HepG2 (cell line): ENCODE data around the gene PLXNB2. TPM values are rescaled to one million over a fixed set of nuclear protein-coding genes. Genes with fewer than 3 reads are reported as not detected.
A peak's percentile ranks its signal among the peaks of the same experiment; 100 is the strongest.

Source experiments
- ATAC-seq: fragments of 200-7000 bp; cut with Tn5 transposase; 3 replicates; pipeline ENCODE4 v1.9.1; 2020; ENCODE audit warnings: mild to moderate bottlenecking, moderate library complexity
- BruUV-seq: library from RNA; stranded (reverse); fragments of 400-500 nt; replicated peaks from 2 replicates; lab custom pipeline; 2021; lab: Mats Ljungman, UMichigan
- CTCF ChIA-PET: fragments of 300-600 bp; formaldehyde crosslinking; extraction: SDS; loops from one replicate; lab custom pipeline; 2021; ENCODE audit warnings: low total read pairs, inconsistent platforms, low intra/inter-chr PET ratio; lab: Yijun Ruan, JAX
- POLR2A ChIA-PET: fragments of 350-600 bp; sonication (Branson Sonifier 250); formaldehyde crosslinking; loops from one replicate; lab custom pipeline; 2020; ENCODE audit warnings: antibody characterized with exemption, inconsistent platforms; lab: Yijun Ruan, JAX
- DNase-seq: peaks from one replicate; pipeline ENCODE4 v3.0.0-alpha.2; 2015; ENCODE audit warnings: low spot score
- FAIRE-seq: peaks from 3 replicates; lab custom pipeline; 2011; peaks lifted over from hg19 to GRCh38; lab: Jason Lieb, UNC
- H2AFZ ChIP-seq: one replicate; pipeline ENCODE4 v1.6.1; 2011; ENCODE audit warnings: low read length, inconsistent platforms
- H3K27ac ChIP-seq: fragments of 300-600 bp; 3 replicates; pipeline ENCODE4 v1.8.0; 2011; ENCODE audit warnings: mixed run types, mild to moderate bottlenecking, mixed read lengths, low read length, inconsistent platforms; ENCODE audit not compliant: insufficient read depth; ENCODE audit errors: extremely low read length
- H3K27me3 ChIP-seq, 2 experiments: fragments of 200-600 bp in 1 of 2; 2 replicates in 1 of 2; 3 replicates in 1 of 2; pipeline versions ENCODE4 v1.6.0 to v1.8.0; 2011; ENCODE audit warnings: low read length in 2 of 2, mild to moderate bottlenecking in 2 of 2, moderate library complexity in 2 of 2, inconsistent platforms in 1 of 2; ENCODE audit not compliant: insufficient read depth in 2 of 2, control insufficient read depth in 1 of 2
- H3K36me3 ChIP-seq, 2 experiments: fragments of 200-600 bp in 1 of 2; replicated peaks in 1 of 2; 2 replicates in 1 of 2; 3 replicates in 1 of 2; pipeline versions ENCODE4 v1.5.1 to v1.8.0; 2011; ENCODE audit warnings: low read length in 2 of 2, inconsistent platforms in 1 of 2; ENCODE audit not compliant: insufficient read depth in 2 of 2, control insufficient read depth in 1 of 2
- H3K4me1 ChIP-seq: 2 replicates; pipeline ENCODE4 v1.5.1; 2012; ENCODE audit warnings: low read length, inconsistent platforms; ENCODE audit not compliant: insufficient read depth
- H3K4me2 ChIP-seq: 2 replicates; pipeline ENCODE4 v1.6.0; 2011; ENCODE audit warnings: low read depth, low read length, inconsistent platforms
- H3K4me3 ChIP-seq, 3 experiments: fragments of 200-600 bp in 1 of 3; sonication (generic), shearing (Covaris generic) in 1 of 3; replicated peaks in 1 of 3; 2 replicates each; pipeline ENCODE4 v1.5.1; 2011 to 2016; ENCODE audit warnings: low read length in 3 of 3, inconsistent platforms in 2 of 3, low read depth in 2 of 3, mild to moderate bottlenecking in 2 of 3, control low read depth in 1 of 3, mixed read lengths in 1 of 3; ENCODE audit not compliant: insufficient read depth in 1 of 3
- H3K79me2 ChIP-seq: one replicate; pipeline ENCODE4 v1.6.1; 2011; ENCODE audit warnings: low read length, inconsistent platforms; ENCODE audit not compliant: insufficient read depth
- H3K9ac ChIP-seq: 2 replicates; pipeline ENCODE4 v1.6.0; 2011; ENCODE audit warnings: mild to moderate bottlenecking, low read depth, low read length, inconsistent platforms; ENCODE audit not compliant: insufficient read depth
- H3K9me3 ChIP-seq: 2 replicates; pipeline ENCODE4 v1.5.1; 2012; ENCODE audit warnings: mild to moderate bottlenecking, low read length
- H4K20me1 ChIP-seq: 2 replicates; pipeline ENCODE4 v1.6.0; 2011; ENCODE audit warnings: inconsistent platforms, mild to moderate bottlenecking, low read length, moderate library complexity; ENCODE audit not compliant: insufficient read depth
- CENPX ChIP-seq: sonication (generic); formaldehyde crosslinking; IDR thresholded peaks from 2 replicates; pipeline ENCODE4 v1.9.0; 2021; ENCODE audit warnings: mild to moderate bottlenecking, missing genetic modification reagents, moderate library complexity
- MLLT10 ChIP-seq: sonication (generic); formaldehyde crosslinking; IDR thresholded peaks from 2 replicates; pipeline ENCODE4 v1.4.0; 2020; ENCODE audit warnings: missing genetic modification reagents
- RBFOX2 ChIP-seq: fragments of 200-400 bp; formaldehyde crosslinking; IDR thresholded peaks from 2 replicates; pipeline ENCODE4 v1.6.1; 2017; ENCODE audit warnings: low read depth, mild to moderate bottlenecking, low read length
- ZBTB38 ChIP-seq: sonication (generic); formaldehyde crosslinking; IDR thresholded peaks from 2 replicates; pipeline ENCODE4 v1.5.1; 2020; ENCODE audit warnings: mild to moderate bottlenecking, missing genetic modification reagents
- ZBTB42 ChIP-seq: sonication (generic); formaldehyde crosslinking; IDR thresholded peaks from 2 replicates; pipeline ENCODE4 v1.5.0; 2020; ENCODE audit warnings: mild to moderate bottlenecking, missing genetic modification reagents
- ZC3H13 ChIP-seq: sonication (generic); formaldehyde crosslinking; IDR thresholded peaks from 2 replicates; pipeline ENCODE4 v1.8.1; 2023; ENCODE audit warnings: mild to moderate bottlenecking, missing genetic modification reagents, moderate library complexity
- ZNF567 ChIP-seq: sonication (generic); formaldehyde crosslinking; IDR thresholded peaks from 2 replicates; pipeline ENCODE4 v1.8.1; 2023; ENCODE audit warnings: mild to moderate bottlenecking, missing genetic modification reagents, borderline replicate concordance
- ZNF678 ChIP-seq: sonication (generic); formaldehyde crosslinking; IDR thresholded peaks from 2 replicates; pipeline ENCODE4 v1.4.0; 2020; ENCODE audit warnings: mild to moderate bottlenecking, missing genetic modification reagents
- WGBS: methylation state at CpG from one replicate; pipeline ENCODE4 v1.1.6; 2017; ENCODE audit warnings: low lambda C conversion rate; 5-methylcytosine and 5-hydroxymethylcytosine counted together
- in situ Hi-C: cut with HindIII; loops from 2 replicates; pipeline ENCODE4 v1.10.0; 2017; ENCODE audit warnings: low pct_unique_long_range_greater_than_20kb; ENCODE audit not compliant: extremely low pct_ligation_motif_present
- intact Hi-C: fragments of 100-400 bp; cut with micrococcal nuclease; formaldehyde crosslinking; loops from one replicate; pipeline ENCODE4 v1.10.0; 2022; ENCODE audit not compliant: unreplicated experiment
- polyA plus RNA-seq, 8 experiments: library from polyadenylated mRNA; depleted of rRNA in 3 of 8; stranded (reverse) in 7 of 8; unstranded in 1 of 8; fragments of >200 nt; fragmentation: Illumina TruSeq in 4 of 8; extraction: Trizol in 4 of 8; gene quantifications; 2 replicates each; pipeline versions ENCODE4 v1.2.1 to v1.2.3, GENCODE V29; 2011 to 2016; ENCODE audit warnings: low read depth in 4 of 8, missing spikeins in 1 of 8, mixed read lengths in 1 of 8; ENCODE audit not compliant: insufficient read depth in 1 of 8
- total RNA-seq, 5 experiments: library from RNA; depleted of rRNA; stranded (reverse); fragments of >200 nt; fragmentation: Illumina TruSeq; extraction: Trizol; gene quantifications; 2 replicates each; pipeline ENCODE4 v1.2.3, GENCODE V29; 2016; ENCODE audit warnings: low read depth in 1 of 5

The PLXNB2 gene
- total and polyA plus RNA-seq, 2 of the 13 experiments (the other 11 are each of a cell fraction or from before 2014, with no cell fraction given) = 32.6 to 68.9 TPM

DNA sequence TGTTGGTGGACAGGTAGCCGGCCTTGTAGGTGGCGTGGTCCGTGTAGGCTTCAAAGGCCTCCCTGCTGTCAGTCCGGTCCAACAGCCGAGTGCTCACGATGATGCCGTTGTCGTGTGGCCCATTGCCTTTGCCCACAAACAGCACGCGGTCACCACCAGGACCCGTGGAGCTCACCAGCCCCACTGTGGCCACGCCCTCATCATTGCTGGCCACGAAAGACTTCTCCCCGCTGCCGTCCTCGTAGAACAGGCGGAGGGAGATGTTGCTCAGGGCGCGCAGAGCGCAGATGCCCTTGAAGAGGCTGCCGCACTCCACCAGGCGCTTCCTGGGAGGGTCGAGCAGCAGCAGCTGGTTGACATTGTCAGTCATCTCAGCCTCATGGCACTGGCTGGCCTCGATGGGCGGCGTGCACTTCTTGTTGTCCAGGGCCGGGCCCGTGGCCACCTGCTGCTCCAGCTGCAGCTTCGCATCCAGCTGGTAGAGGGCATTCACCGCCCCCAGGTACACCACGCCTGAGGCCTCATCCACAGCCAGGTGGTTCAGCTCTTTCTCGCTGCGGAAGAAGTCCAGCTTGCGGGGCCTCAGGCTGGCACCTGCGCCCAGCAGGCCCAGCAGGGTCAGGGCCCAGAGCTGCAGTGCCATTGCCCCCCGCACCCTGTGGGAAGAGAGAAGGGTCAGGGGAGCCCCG is 17.4 kb downstream of the PLXNB2 start:
- POLR2A ChIA-PET = no interaction called here
- BruUV-seq = TSS peak; percentile 41
- Histone ChIP-seq H3K27ac (no peak overlapping the region), H3K4me3 (no peak overlapping the region), H3K4me1 (peaks cover 29% of the 10 kb centered on the region), H4K20me1 (peaks cover 4% of the 10 kb centered on the region; the same call in 1 of the 2 replicates), H3K9me3 (no peaks in the 10 kb centered on the region), H3K9ac (no peak overlapping the region), H3K27me3 (no peaks in the 10 kb centered on the region), H2AFZ (no peak overlapping the region), H3K79me2 (peaks cover 39% of the 10 kb centered on the region), H3K4me2 (no peak overlapping the region), H3K36me3 (peaks cover 20 to 33% of the 10 kb centered on the region in 2 experiments; a peak in 4 of 5 replicates)
- ATAC-seq (no peak), FAIRE-seq (no peak), DNase-seq (no peak)
- intact Hi-C loops (loop anchor here (5.0 to 10.0 kb wide), 2 partner anchors 37 to 865 kb away; partner anchors contain the start of gene DENND6B), in situ Hi-C loops (no loop called here)
- CTCF ChIA-PET = no interaction called here
- 97% methylated on average over 20 of the region's 37 CpGs for WGBS
- TF ChIP-seq MLLT10 (no peak), ZBTB38 (peak; percentile 53; the same call in 1 of the 2 replicates), CENPX (CRISPR knock-in tag) (no peak), ZNF567 (no peak), ZNF678 (CRISPR knock-in tag) (no peak)

- no TSS peak for BruUV-seq
- peaks cover 22% of the 10 kb centered on the region for H3K4me1 ChIP-seq
- H3K79me2 ChIP-seq = peaks cover 33% of the 10 kb centered on the region
- no peaks in the 10 kb centered on the region for H3K9me3 ChIP-seq
- H4K20me1 ChIP-seq = peaks cover 4% of the 10 kb centered on the region; the same call in 1 of the 2 replicates
- no peak for FAIRE-seq
- H3K4me3 ChIP-seq = no peak overlapping the region
- H3K27ac ChIP-seq = no peak overlapping the region
- H3K27me3 ChIP-seq = no peaks in the 10 kb centered on the region
- ATAC-seq = no peak
- no peak for DNase-seq
- H3K36me3 ChIP-seq = peaks cover 20 to 33% of the 10 kb centered on the region in 2 experiments; a peak in 4 of 5 replicates
- H3K9ac ChIP-seq = no peak overlapping the region
- TF ChIP-seq RBFOX2 = peak; percentile 15; the same call in 1 of the 2 replicates
- no peak for TF ChIP-seq ZBTB42
- TF ChIP-seq ZC3H13 = 0 out of 2 replicates have a peak, but pooled peaks have one; percentile 1
- in situ Hi-C loops (no loop called here), intact Hi-C loops (no loop called here)
- 96% methylated on average over 29 of the region's 57 CpGs for WGBS
- ChIA-PET CTCF (no interaction called here), POLR2A (no interaction called here)
- H3K4me2 ChIP-seq = no peak overlapping the region
- H2AFZ ChIP-seq = no peak overlapping the region
Observed at GRCh38 chr22:50289151-50289941, 18.1 kb downstream of the PLXNB2 start.
